NK-92 (cell line): ENCODE data around the gene FKBP5.
"Not testable (repeated sequence)": the region's sequence is repeated elsewhere in the genome, so short reads cannot be mapped to it uniquely, and the experiment has no call there.

ENCODE experiments used
- DNase-seq: peaks from one replicate; lab custom pipeline; 2025; ENCODE audit not compliant: unreplicated experiment; lab: John Stamatoyannopoulos, UW

FKBP5 gene

DNA sequence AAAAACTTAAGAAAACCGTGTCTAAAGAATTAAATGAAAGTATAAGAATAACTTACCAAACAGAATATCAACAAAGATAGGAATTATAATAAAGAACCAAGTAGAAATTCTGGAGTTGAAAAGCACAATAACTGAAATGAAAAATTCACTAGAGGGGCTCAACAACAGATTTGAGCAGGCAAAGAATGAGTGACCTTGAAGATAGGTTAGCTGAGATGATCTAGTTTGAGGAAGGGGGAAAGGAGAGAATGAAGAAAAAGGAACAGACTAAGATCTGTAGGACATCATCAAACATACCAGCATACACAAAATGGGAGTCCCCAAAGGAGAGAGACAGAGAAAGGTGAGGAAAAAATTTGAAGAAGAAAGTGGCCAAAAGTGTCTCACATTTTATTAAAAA is 138.3 kb downstream of the FKBP5 start:
- no peak for DNase-seq

GRCh38 chr6:35547676-35548075 is 141.0 kb downstream of the FKBP5 start:
- no peak for DNase-seq

GRCh38 chr6:35544769-35545361 is 143.8 kb downstream of the FKBP5 start:
- DNase-seq, result no peak

GRCh38 chr6:35543459-35544193 is 145.1 kb downstream of the FKBP5 start:
- no peak for DNase-seq

- no peak for DNase-seq
These were observed 146.9 kb downstream of the FKBP5 start for GRCh38 chr6:35541836-35542235.

- DNase-seq, result no peak
These were observed 149.5 kb downstream of the FKBP5 start for GRCh38 chr6:35539223-35539622.

DNA sequence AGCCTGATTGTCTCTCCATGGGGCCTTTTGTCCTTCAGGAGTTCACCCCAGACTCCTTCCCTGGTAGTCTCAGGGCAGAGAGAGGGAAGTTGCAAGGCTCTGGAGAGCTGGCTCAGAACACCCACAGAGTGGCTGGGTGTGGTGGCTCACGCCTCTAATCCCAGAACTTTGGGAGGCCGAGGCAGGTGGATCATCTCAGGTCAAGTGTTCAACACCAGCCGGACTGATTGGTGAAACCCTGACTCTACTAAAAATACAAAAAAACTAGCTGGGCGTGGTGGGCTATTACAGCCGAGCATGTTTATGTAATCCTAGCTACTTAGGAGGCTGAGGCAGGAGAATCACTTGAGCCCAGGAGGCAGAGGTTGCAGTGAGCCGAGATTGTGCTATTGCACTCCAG is 152.9 kb downstream of the FKBP5 start:
- not testable (repeated sequence) for DNase-seq

- no peak for DNase-seq
These were observed 154.1 kb downstream of the FKBP5 start for GRCh38 chr6:35534407-35535170.

- no peak for DNase-seq
These were observed 154.7 kb downstream of the FKBP5 start for GRCh38 chr6:35533981-35534380.

DNA sequence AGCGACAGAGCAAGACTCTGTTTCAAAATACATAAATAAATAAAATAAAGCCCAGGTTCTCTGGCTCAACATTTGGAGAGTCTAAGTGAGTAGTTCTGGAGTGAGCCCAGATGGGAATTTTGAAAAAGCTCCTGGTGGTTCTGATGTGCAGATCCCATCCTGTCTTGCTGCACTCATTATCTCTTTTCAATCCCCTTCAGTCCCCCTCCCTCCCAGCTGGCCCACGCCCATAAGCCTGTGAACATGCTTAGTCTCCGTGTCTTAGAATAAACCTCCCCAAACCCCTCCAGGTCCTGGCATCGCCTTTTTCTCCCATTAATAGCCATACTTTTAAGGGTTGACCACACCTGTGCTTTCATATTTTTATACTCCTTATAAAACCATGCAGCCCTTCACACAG is 156.6 kb downstream of the FKBP5 start:
- no peak for DNase-seq

DNA sequence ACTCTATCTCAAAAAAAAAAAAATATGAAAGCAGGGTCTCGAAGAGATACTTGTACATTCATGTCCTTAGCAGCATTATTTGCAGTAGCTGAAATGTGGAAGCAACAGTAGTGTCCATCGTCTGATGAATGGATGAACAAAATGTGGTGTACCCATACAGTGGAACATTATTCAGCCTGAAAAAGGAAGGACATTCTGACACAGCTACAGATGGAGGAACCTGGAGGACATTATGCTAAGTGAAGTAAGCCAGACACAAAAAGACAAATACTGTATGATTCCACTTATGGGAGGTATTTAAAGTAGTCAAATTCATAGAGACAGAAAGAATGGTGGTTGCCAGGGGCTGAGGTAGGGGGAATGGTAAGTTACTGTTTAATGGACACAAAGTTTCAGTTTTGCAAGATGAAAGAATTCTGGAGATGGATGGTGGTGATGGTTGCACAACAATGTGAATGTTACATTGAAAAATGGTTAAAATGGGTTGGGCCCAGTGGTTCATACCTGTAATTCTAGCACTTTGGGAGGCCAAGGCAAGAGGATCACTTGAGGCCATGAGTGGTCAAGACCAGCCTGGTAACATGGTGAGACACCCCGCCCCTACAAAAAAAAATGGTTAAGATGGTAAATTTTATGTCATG is 164.2 kb downstream of the FKBP5 start:
- DNase-seq, result no peak
